Effector memory CD4-positive, alpha-beta T cell (primary cell): Measurements from ENCODE around the gene ZNF334.

Experiments
- DNase-seq, 3 donors: peaks; one replicate each; pipeline ENCODE4 v3.0.0-alpha.2; 2020
- H3K27ac ChIP-seq: 2 replicates; pipeline ENCODE4 v1.7.0; 2013; ENCODE audit warnings: mild to moderate bottlenecking, low read length, moderate library complexity; ENCODE audit not compliant: insufficient read depth, poor library complexity, severe bottlenecking
- H3K27me3 ChIP-seq: replicated peaks from 2 replicates; pipeline ENCODE4 v1.7.0; 2013; ENCODE audit warnings: mild to moderate bottlenecking, low read length; ENCODE audit not compliant: insufficient read depth, control insufficient read depth, poor library complexity, severe bottlenecking
- H3K36me3 ChIP-seq: 2 replicates; pipeline ENCODE4 v1.7.0; 2013; ENCODE audit warnings: mild to moderate bottlenecking, low read length, moderate library complexity; ENCODE audit not compliant: control insufficient read depth, insufficient read depth
- H3K4me1 ChIP-seq: 2 replicates; pipeline ENCODE4 v1.7.0; 2013; ENCODE audit warnings: low read length, mild to moderate bottlenecking; ENCODE audit not compliant: control insufficient read depth, insufficient read depth, poor library complexity, severe bottlenecking
- H3K4me3 ChIP-seq: 2 replicates; pipeline ENCODE4 v1.7.0; 2013; ENCODE audit warnings: low read length, low read depth, mild to moderate bottlenecking; ENCODE audit not compliant: insufficient read depth, poor library complexity, severe bottlenecking
- H3K9me3 ChIP-seq: 2 replicates; pipeline ENCODE4 v1.7.0; 2013; ENCODE audit warnings: mild to moderate bottlenecking, low read length, moderate library complexity; ENCODE audit not compliant: control insufficient read depth

ZNF334 gene

GRCh38 chr20:46553926-46554325, 40.6 kb upstream of the ZNF334 start:
- H3K36me3 ChIP-seq = no peaks in the 10 kb centered on the region
- no peaks in the 10 kb centered on the region for H3K27me3 ChIP-seq
- no peak overlapping the region for H3K4me3 ChIP-seq
- H3K9me3 ChIP-seq = no peaks in the 10 kb centered on the region
- DNase-seq = no peak
- H3K4me1 ChIP-seq = peaks cover 7% of the 10 kb centered on the region
- no peak overlapping the region for H3K27ac ChIP-seq

DNA sequence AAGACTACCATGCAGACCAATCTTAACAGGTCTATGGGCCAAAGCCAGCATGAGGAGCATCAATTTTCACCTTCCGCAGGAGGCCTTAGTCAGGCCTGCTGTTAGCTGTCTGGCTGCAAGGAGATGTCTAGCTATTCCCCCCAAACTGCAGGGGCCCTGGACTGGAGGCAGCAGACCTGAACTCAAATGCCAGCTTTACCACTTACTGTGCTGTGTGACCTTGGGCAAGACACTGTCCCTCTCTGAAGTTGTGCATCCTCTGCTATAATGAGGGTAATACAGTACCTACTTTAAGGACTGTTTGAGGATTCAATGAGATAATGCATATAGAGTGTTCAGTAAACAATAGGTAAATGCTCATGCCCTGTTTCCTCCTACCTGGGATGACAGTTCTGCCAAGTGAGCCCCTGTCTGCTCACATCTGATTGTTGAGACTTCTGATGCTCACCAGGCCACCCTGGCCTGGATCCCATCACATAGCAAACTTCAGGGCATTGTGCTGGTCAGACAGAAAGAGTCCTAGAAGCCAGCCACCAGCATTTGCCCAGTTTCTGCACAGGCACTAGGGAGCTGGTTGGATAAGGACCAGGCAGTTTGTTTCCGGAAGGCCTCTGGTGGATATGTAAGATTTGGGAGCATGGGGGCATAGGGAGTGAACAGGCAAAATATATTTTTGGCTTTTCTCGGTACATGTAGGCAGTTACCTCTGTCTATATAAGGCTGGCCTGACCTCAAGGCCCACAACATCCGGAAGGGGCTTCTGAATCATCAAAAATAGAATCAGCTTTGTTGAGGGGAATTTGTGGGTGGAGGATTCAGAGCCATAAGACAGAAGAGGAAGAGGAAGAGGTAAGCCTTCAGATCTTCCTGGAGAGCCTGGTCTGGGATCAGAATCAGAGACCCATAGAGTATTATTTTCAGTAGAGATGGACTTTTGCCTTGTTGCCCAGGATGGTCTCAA, 39.4 kb upstream of the ZNF334 start:
- no peaks in the 10 kb centered on the region for H3K9me3 ChIP-seq
- no peak for DNase-seq
- H3K4me1 ChIP-seq = peaks cover 7% of the 10 kb centered on the region
- no peaks in the 10 kb centered on the region for H3K27me3 ChIP-seq
- no peak overlapping the region for H3K4me3 ChIP-seq
- no peaks in the 10 kb centered on the region for H3K36me3 ChIP-seq
- H3K27ac ChIP-seq = no peak overlapping the region

- Histone ChIP-seq H3K36me3 (no peaks in the 10 kb centered on the region), H3K27ac (no peak overlapping the region), H3K4me3 (no peak overlapping the region), H3K9me3 (no peaks in the 10 kb centered on the region), H3K4me1 (peaks cover 7% of the 10 kb centered on the region), H3K27me3 (no peaks in the 10 kb centered on the region)
- DNase-seq = no peak
These were observed 38.4 kb upstream of the ZNF334 start for GRCh38 chr20:46551522-46552381.

DNA sequence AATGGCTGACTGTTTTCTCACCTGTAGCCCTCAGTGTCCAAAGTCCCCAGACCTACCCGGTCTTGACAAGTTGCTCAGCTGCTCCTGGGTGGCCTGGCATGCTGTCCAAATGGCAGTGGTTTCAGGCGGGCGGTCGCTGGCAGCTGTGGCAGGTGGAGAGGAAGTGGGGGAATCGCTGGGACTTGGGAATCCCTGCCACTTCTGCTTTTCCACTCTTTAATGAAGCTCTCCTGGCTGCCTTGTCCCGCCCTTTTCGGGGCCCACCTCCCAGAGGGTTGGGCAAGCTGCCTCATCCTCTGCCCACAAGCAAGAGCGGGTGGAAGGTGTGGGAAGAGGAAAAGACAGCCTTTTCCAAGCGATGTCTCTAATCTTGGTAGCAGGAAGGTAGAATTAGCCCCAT, 37.1 kb upstream of the ZNF334 start, which contains the start of gene OCSTAMP:
Gene OCSTAMP, minus strand, starts transcription at position 194 of the 400 bp plus-strand sequence. Its CDS starts 94 bp downstream, at position 100.
- no peak within 1 kb of the TSS for H3K4me3 ChIP-seq
- no peak within 1 kb of the TSS for H3K27ac ChIP-seq
- peaks cover 9% of the 10 kb centered on the region for H3K4me1 ChIP-seq
- no peak for DNase-seq
- H3K36me3 ChIP-seq = no peaks in the 10 kb centered on the region
- H3K27me3 ChIP-seq = no peaks in the 10 kb centered on the region
- no peaks in the 10 kb centered on the region for H3K9me3 ChIP-seq

- Histone ChIP-seq H3K9me3 (no peaks in the 10 kb centered on the region), H3K27me3 (no peaks in the 10 kb centered on the region), H3K4me1 (peaks cover 18% of the 10 kb centered on the region), H3K27ac (no peak overlapping the region), H3K36me3 (no peaks in the 10 kb centered on the region), H3K4me3 (no peak overlapping the region)
- DNase-seq = no peak
These were observed 36.0 kb upstream of the ZNF334 start for GRCh38 chr20:46549188-46549972.

DNA sequence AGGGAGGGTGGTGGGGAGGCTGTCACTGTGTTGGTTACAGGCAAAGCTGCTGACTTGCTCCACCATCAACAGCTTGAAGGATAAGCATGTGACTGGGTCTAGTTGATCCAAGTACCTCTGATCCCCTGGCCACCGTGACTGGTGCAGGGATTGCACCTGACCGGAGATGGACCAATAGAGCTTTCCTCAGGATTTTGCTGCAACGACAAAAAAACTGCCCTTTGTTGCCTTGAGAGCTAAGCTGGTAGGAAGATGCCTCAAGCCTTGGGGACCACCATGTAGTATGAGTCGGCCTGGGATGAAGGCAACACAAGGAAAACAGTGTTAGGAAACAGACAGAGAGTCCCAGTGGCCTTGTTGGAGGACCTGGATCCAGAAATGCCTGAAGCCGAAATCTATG, 35.3 kb upstream of the ZNF334 start:
- H3K4me3 ChIP-seq = no peak overlapping the region
- DNase-seq = no peak

GRCh38 chr20:46547995-46548394, 34.6 kb upstream of the ZNF334 start:
- no peak for DNase-seq
- no peaks in the 10 kb centered on the region for H3K27me3 ChIP-seq
- H3K4me1 ChIP-seq = peaks cover 14% of the 10 kb centered on the region
- no peak overlapping the region for H3K27ac ChIP-seq
- H3K4me3 ChIP-seq = no peak overlapping the region
- H3K36me3 ChIP-seq = no peaks in the 10 kb centered on the region
- H3K9me3 ChIP-seq = no peaks in the 10 kb centered on the region

More for the DNA sequence above, 35.3 kb upstream of the ZNF334 start:
- Histone ChIP-seq H3K9me3 (no peaks in the 10 kb centered on the region), H3K27ac (no peak overlapping the region), H3K4me1 (peaks cover 18% of the 10 kb centered on the region), H3K36me3 (no peaks in the 10 kb centered on the region), H3K27me3 (no peaks in the 10 kb centered on the region)

- H3K4me3 ChIP-seq = no peak overlapping the region
- H3K9me3 ChIP-seq = no peaks in the 10 kb centered on the region
- H3K4me1 ChIP-seq = peaks cover 12% of the 10 kb centered on the region
- no peak for DNase-seq
- no peaks in the 10 kb centered on the region for H3K27me3 ChIP-seq
- H3K36me3 ChIP-seq = no peaks in the 10 kb centered on the region
- no peak overlapping the region for H3K27ac ChIP-seq
These were observed 33.6 kb upstream of the ZNF334 start for GRCh38 chr20:46546936-46547335.

DNA sequence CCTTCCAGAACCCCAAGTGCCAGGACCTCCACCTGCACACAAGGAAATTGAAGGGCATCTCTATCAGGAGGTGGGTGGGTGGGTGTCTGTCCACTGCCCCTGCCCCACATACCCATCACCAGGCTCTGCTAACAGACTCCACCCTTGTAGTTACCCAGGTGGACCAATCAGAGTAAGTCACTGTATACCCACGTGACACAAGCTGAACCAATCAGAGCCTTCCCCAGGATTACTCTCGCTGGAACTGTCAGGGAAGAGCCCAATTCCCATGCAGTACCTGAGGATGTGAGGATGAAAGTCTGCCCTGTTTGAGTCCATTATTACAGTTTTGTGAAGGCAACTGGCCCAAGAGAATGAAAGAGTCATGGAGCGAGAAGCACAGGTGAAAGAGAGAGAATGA, 32.9 kb upstream of the ZNF334 start:
- no peak overlapping the region for H3K4me3 ChIP-seq
- no peaks in the 10 kb centered on the region for H3K9me3 ChIP-seq
- no peaks in the 10 kb centered on the region for H3K27me3 ChIP-seq
- H3K4me1 ChIP-seq = peaks cover 12% of the 10 kb centered on the region
- no peak overlapping the region for H3K27ac ChIP-seq
- H3K36me3 ChIP-seq = no peaks in the 10 kb centered on the region
- DNase-seq = no peak
